A549 treated with CpdA at 1 μM for 4 hours (cell line): ENCODE results near the gene RPE65. TPM values are rescaled to one million over a fixed set of nuclear protein-coding genes. Genes with fewer than 3 reads are reported as not detected.

Source experiments
- total RNA-seq: library from RNA; stranded (reverse); fragments of 200-300 nt; extraction: Qiagen RNA extraction; gene quantifications from 5 replicates; pipeline ENCODE4 v1.2.3, GENCODE V29; 2022; ENCODE audit warnings: low read depth

RPE65 gene
- not detected in 5 replicates for total RNA-seq

DNA sequence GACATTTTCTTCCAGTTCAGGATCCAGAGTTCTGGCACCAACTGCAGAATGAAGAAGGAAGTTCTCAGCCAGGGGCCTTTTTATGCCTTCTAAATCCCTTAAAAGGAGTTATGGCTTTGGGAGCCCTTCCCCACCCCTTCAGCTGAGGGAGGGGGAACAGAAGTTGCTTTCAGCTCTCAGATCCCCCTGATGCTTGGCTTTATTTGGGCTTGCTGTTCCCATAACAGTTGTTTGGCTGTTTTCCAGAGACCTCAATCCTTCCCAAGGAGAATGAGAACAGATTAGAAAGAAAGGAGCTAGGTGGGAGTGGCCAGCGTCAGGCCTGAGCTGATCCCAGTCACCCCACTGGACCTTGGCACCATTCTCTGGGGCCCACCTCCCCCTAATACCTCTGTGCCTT lies at the start of gene RPE65:
Gene RPE65, minus strand, starts transcription at position 54 of the 400 bp plus-strand sequence. Its CDS starts 49 bp downstream, at position 5.

DNA sequence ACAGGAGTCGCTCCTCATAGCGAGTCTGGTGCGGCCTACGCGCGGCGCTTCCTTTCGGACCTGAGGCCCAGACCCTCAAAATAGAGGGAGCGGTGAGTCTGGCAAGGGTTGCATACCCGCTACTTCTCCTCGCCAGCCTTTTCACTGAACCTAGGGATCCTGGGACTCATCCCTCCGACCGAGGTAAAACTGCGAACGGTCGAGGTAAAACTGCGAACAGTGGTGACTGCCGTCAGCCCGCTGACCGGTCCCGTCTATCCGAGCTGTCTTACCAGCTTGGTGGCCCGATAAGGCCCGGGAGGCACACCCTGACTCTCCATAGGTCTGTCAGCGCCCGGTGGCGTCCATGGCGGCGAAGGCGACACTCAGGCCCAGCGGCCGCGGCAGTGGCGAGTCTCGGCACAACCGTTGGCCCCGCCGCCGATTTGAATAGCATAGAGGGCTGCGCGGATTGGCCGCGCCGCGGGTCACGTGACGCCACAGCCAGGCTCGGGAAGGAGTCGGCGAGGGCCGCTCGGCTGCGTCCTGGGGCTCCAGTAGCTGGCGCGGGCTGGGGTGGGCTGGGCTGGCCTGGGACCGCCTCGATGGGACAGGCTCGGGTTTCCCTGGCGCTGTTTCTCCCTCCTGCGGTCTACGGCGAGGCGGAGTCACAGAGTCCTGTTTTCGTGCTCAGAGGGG lies 47.1 kb upstream of the RPE65 start, which contains the start of gene DEPDC1:
Gene DEPDC1, minus strand, starts transcription at position 403 of the 678 bp plus-strand sequence. Its CDS starts 83 bp downstream, at position 320.

Other genes starting within 250 kb of the RPE65 start
- gene WLS, start 217.4 kb downstream of the RPE65 start, total RNA-seq, result 18.2 to 25.0 TPM (median 19.4 TPM) in 5 replicates
- gene DEPDC1, start 47.1 kb upstream of the RPE65 start, total RNA-seq, result 12.2 to 15.3 TPM (median 13.7 TPM) in 5 replicates